OCI-LY1 (cell line): ENCODE measurements around the gene RERE.

ENCODE experiments used
- H2AFZ ChIP-seq: fragments of 200-600 bp; sonication (generic), shearing (Covaris generic); 2 replicates; pipeline ENCODE4 v1.6.0; 2014; ENCODE audit warnings: antibody characterized with exemption, mild to moderate bottlenecking, low read length
- H3F3A ChIP-seq: fragments of 200-600 bp; sonication (generic), shearing (Covaris generic); 2 replicates; pipeline ENCODE4 v1.6.0; 2014; ENCODE audit warnings: mild to moderate bottlenecking, antibody characterized with exemption, low read length, moderate library complexity; ENCODE audit not compliant: insufficient read depth
- H3K27ac ChIP-seq: fragments of 200-600 bp; sonication (generic); 2 replicates; pipeline ENCODE4 v1.5.1; 2014; ENCODE audit warnings: low read length, mixed run types, mild to moderate bottlenecking, low read depth; ENCODE audit not compliant: poor library complexity, severe bottlenecking
- H3K27me3 ChIP-seq: fragments of 200-600 bp; sonication (generic); 2 replicates; pipeline ENCODE4 v1.6.0; 2014; ENCODE audit warnings: antibody characterized with exemption, mild to moderate bottlenecking, low read length, moderate library complexity; ENCODE audit not compliant: insufficient read depth
- H3K36me3 ChIP-seq: fragments of 200-600 bp; sonication (generic); 2 replicates; pipeline ENCODE4 v1.6.1; 2014; ENCODE audit warnings: mild to moderate bottlenecking, antibody characterized with exemption, low read length, moderate library complexity, mixed read lengths; ENCODE audit not compliant: insufficient read depth
- H3K4me1 ChIP-seq: fragments of 200-600 bp; sonication (generic); 2 replicates; pipeline ENCODE4 v1.5.1; 2014; ENCODE audit warnings: mild to moderate bottlenecking, low read length, moderate library complexity; ENCODE audit not compliant: insufficient read depth, severe bottlenecking
- H3K4me2 ChIP-seq: fragments of 200-600 bp; sonication (generic), shearing (Covaris generic); 2 replicates; pipeline ENCODE4 v1.6.1; 2014; ENCODE audit warnings: low read length
- H3K4me3 ChIP-seq: fragments of 200-600 bp; sonication (generic); 2 replicates; pipeline ENCODE4 v1.5.1; 2014; ENCODE audit warnings: low read length, low read depth, mild to moderate bottlenecking, mixed read lengths; ENCODE audit not compliant: poor library complexity, severe bottlenecking
- H3K79me2 ChIP-seq: fragments of 200-600 bp; shearing (Covaris generic); 2 replicates; pipeline ENCODE4 v1.6.1; 2016; ENCODE audit warnings: mixed run types, low read length, mixed read lengths; ENCODE audit not compliant: insufficient read depth
- H3K9ac ChIP-seq: fragments of 200-600 bp; sonication (generic), shearing (Covaris generic); 2 replicates; pipeline ENCODE4 v1.6.1; 2014; ENCODE audit warnings: mild to moderate bottlenecking, low read length, mixed read lengths
- H3K9me2 ChIP-seq: fragments of 200-600 bp; sonication (generic), shearing (Covaris generic); 2 replicates; pipeline ENCODE4 v1.6.1; 2014; ENCODE audit warnings: low read depth, mild to moderate bottlenecking, low read length, mixed read lengths
- H3K9me3 ChIP-seq: fragments of 200-600 bp; shearing (Covaris generic); 2 replicates; pipeline ENCODE4 v1.6.1; 2014; ENCODE audit warnings: low read length, mixed read lengths
- H4K20me1 ChIP-seq: fragments of 200-600 bp; sonication (generic), shearing (Covaris generic); 2 replicates; pipeline ENCODE4 v1.6.0; 2016; ENCODE audit warnings: mild to moderate bottlenecking, low read length; ENCODE audit not compliant: insufficient read depth
- CTCF ChIP-seq: fragments of 200-600 bp; sonication (generic), shearing (Covaris generic); IDR thresholded peaks from 2 replicates; pipeline ENCODE4 v1.5.1; 2017; ENCODE audit warnings: mild to moderate bottlenecking, antibody characterized with exemption, low read length, moderate library complexity, mixed read lengths
- EZH2 ChIP-seq: fragments of 200-600 bp; sonication (generic), shearing (Covaris generic); IDR thresholded peaks from 2 replicates; pipeline ENCODE4 v1.8.0; 2017; ENCODE audit warnings: borderline replicate concordance, mixed run types, mild to moderate bottlenecking, antibody characterized with exemption, low read length, moderate library complexity, mixed read lengths

Gene RERE

GRCh38 chr1:8545078-8545477 lies 272.4 kb downstream of the RERE start:
- no peaks in the 10 kb centered on the region for H4K20me1 ChIP-seq
- TF ChIP-seq CTCF (no peak), EZH2 (no peak)
- H3K9ac ChIP-seq, result no peak overlapping the region
- no peaks in the 10 kb centered on the region for H3F3A ChIP-seq
- peaks cover 6% of the 10 kb centered on the region; the same call in 1 of the 2 replicates for H3K36me3 ChIP-seq
- H3K9me2 ChIP-seq, result no peaks in the 10 kb centered on the region
- H3K27ac ChIP-seq, result no peak overlapping the region
- H2AFZ ChIP-seq, result no peak overlapping the region
- no peak overlapping the region for H3K4me2 ChIP-seq
- H3K4me1 ChIP-seq, result peaks cover 6% of the 10 kb centered on the region
- H3K4me3 ChIP-seq, result no peak overlapping the region
- H3K27me3 ChIP-seq, result no peaks in the 10 kb centered on the region
- H3K79me2 ChIP-seq, result no peaks in the 10 kb centered on the region
- H3K9me3 ChIP-seq, result peaks cover 8% of the 10 kb centered on the region; the same call in 1 of the 2 replicates

GRCh38 chr1:8544644-8545043 lies 272.8 kb downstream of the RERE start:
- TF ChIP-seq CTCF (no peak), EZH2 (no peak)
- Histone ChIP-seq H2AFZ (no peak overlapping the region), H3K79me2 (no peaks in the 10 kb centered on the region), H3K4me1 (peaks cover 10% of the 10 kb centered on the region), H3F3A (no peaks in the 10 kb centered on the region), H3K27me3 (no peaks in the 10 kb centered on the region), H3K27ac (no peak overlapping the region), H4K20me1 (no peaks in the 10 kb centered on the region), H3K4me2 (no peak overlapping the region), H3K9me3 (peaks cover 8% of the 10 kb centered on the region; the same call in 1 of the 2 replicates), H3K9ac (no peak overlapping the region), H3K36me3 (peaks cover 6% of the 10 kb centered on the region; the same call in 1 of the 2 replicates), H3K9me2 (no peaks in the 10 kb centered on the region), H3K4me3 (no peak overlapping the region)

GRCh38 chr1:8543965-8544364 lies 273.5 kb downstream of the RERE start:
- TF ChIP-seq CTCF, result no peak
- TF ChIP-seq EZH2, result no peak
- H3K9ac ChIP-seq, result no peak overlapping the region
- peaks cover 6% of the 10 kb centered on the region; the same call in 1 of the 2 replicates for H3K36me3 ChIP-seq
- peaks cover 8% of the 10 kb centered on the region; the same call in 1 of the 2 replicates for H3K9me3 ChIP-seq
- no peak overlapping the region for H3K4me2 ChIP-seq
- peaks cover 14% of the 10 kb centered on the region for H3K4me1 ChIP-seq
- no peaks in the 10 kb centered on the region for H3K9me2 ChIP-seq
- no peaks in the 10 kb centered on the region for H3K27me3 ChIP-seq
- no peak overlapping the region for H3K4me3 ChIP-seq
- H4K20me1 ChIP-seq, result no peaks in the 10 kb centered on the region
- H3K79me2 ChIP-seq, result no peaks in the 10 kb centered on the region
- no peak overlapping the region for H2AFZ ChIP-seq
- H3F3A ChIP-seq, result no peaks in the 10 kb centered on the region
- H3K27ac ChIP-seq, result no peak overlapping the region
